ENCODE results near the gene EZR.

GRCh38 chr6:158754738-158755137 lies 64.4 kb downstream of the EZR start:
- TF ChIP-seq TAF1 (IDR thresholded peaks at IDR 0.05; ENCODE audit: borderline replicate concordance, low read depth, low read length) = no peak
- no peak for TF ChIP-seq POLR2AphosphoS5 (IDR thresholded peaks at IDR 0.05; ENCODE audit: low read depth, low read length)
- TF ChIP-seq POLR2A (IDR thresholded peaks at IDR 0.05; ENCODE audit: low read depth, low read length) = no peak

Data from GM12892 (cell line).